MCF 10A (cell line): ENCODE results near the gene ABLIM3. TPM values are rescaled to one million over a fixed set of nuclear protein-coding genes. Genes with fewer than 3 reads are reported as not detected.

Experiments used
- BruUV-seq: library from RNA; stranded (reverse); fragments of 400-500 nt; replicated peaks from 2 replicates; lab custom pipeline; 2021; lab: Mats Ljungman, UMichigan
- CTCF ChIA-PET: fragments of 300-600 bp; sonication (Branson Sonifier 250); formaldehyde crosslinking; extraction: SDS; loops from one replicate; lab custom pipeline; 2021; ENCODE audit warnings: antibody characterized with exemption, inconsistent platforms; lab: Yijun Ruan, JAX
- POLR2A ChIA-PET: fragments of 300-600, 350-650 bp; sonication (Branson Sonifier 250); formaldehyde crosslinking; extraction: SDS; loops from one replicate; lab custom pipeline; 2020; ENCODE audit warnings: antibody characterized with exemption, inconsistent platforms; lab: Yijun Ruan, JAX
- DNase-seq: peaks from one replicate; pipeline ENCODE4 v3.0.0-alpha.2; 2018; ENCODE audit not compliant: unreplicated experiment
- H3K27ac Mint-ChIP-seq: one replicate; pipeline ENCODE4 v1.8.0; 2022; ENCODE audit warnings: mild to moderate bottlenecking, low read depth, mixed read lengths; ENCODE audit not compliant: unreplicated experiment
- H3K27me3 Mint-ChIP-seq: one replicate; pipeline ENCODE4 v1.8.0; 2022; ENCODE audit warnings: mixed read lengths; ENCODE audit not compliant: insufficient read depth, unreplicated experiment
- H3K36me3 Mint-ChIP-seq: one replicate; pipeline ENCODE4 v1.8.0; 2022; ENCODE audit warnings: mild to moderate bottlenecking, moderate library complexity, mixed read lengths; ENCODE audit not compliant: insufficient read depth, unreplicated experiment
- H3K4me1 Mint-ChIP-seq: one replicate; pipeline ENCODE4 v1.8.0; 2022; ENCODE audit warnings: mixed read lengths; ENCODE audit not compliant: insufficient read depth, unreplicated experiment
- H3K4me3 Mint-ChIP-seq: one replicate; pipeline ENCODE4 v1.8.0; 2022; ENCODE audit warnings: mild to moderate bottlenecking, moderate library complexity, mixed read lengths; ENCODE audit not compliant: unreplicated experiment
- H3K9me3 Mint-ChIP-seq: one replicate; pipeline ENCODE4 v1.8.0; 2022; ENCODE audit warnings: mixed read lengths; ENCODE audit not compliant: unreplicated experiment
- intact Hi-C: fragments of 100-400 bp; cut with micrococcal nuclease; formaldehyde crosslinking; loops from 2 replicates; pipeline ENCODE4 v1.14.1; 2022
- total RNA-seq: library from RNA; stranded (reverse); gene quantifications from 2 replicates; pipeline ENCODE4 v1.2.3, GENCODE V29; 2022
- TF ChIP-seq, protein P1 (sequence below): fragments of 200-600 bp; IDR thresholded peaks from one replicate; pipeline ENCODE4 v1.8.0; 2022; ENCODE audit warnings: antibody characterized with exemption, mild to moderate bottlenecking; ENCODE audit not compliant: unreplicated experiment

The ABLIM3 gene
- total RNA-seq, 1 experiment from 2014 or later = 168 TPM

DNA sequence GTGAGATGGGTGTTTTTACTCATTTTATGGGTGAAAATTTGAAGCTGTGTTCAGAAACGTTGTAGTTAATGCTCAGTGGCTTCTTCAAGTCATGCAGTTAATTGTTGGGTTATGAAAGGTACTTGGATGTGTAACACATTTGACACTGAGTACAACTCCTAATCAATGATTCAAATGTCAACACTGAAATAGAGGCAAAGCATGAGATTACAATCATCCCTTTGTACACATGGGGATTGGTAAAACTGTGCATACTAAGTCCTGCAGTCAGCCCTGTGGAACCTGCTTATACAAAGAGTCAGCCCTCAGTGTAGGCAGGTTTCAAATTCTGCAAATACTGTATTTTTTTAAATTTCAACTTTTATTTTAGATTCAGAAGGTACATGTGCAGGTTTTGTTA is 3.3 kb downstream of the ABLIM3 start:
- no peaks in the 10 kb centered on the region for H3K9me3 Mint-ChIP-seq
- H3K27me3 Mint-ChIP-seq = no peaks in the 10 kb centered on the region
- H3K27ac Mint-ChIP-seq = peak overlapping the region; percentile 78
- TF ChIP-seq, protein P1, sequence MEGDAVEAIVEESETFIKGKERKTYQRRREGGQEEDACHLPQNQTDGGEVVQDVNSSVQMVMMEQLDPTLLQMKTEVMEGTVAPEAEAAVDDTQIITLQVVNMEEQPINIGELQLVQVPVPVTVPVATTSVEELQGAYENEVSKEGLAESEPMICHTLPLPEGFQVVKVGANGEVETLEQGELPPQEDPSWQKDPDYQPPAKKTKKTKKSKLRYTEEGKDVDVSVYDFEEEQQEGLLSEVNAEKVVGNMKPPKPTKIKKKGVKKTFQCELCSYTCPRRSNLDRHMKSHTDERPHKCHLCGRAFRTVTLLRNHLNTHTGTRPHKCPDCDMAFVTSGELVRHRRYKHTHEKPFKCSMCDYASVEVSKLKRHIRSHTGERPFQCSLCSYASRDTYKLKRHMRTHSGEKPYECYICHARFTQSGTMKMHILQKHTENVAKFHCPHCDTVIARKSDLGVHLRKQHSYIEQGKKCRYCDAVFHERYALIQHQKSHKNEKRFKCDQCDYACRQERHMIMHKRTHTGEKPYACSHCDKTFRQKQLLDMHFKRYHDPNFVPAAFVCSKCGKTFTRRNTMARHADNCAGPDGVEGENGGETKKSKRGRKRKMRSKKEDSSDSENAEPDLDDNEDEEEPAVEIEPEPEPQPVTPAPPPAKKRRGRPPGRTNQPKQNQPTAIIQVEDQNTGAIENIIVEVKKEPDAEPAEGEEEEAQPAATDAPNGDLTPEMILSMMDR = no peak
- no TSS peak for BruUV-seq
- CTCF ChIA-PET = interaction anchor here (0.5 to 18.5 kb wide), 12 partner anchors 9 to 420 kb away, joined by 3 to 426 read pairs (median 22); no protein-coding TSS in a partner anchor
- POLR2A ChIA-PET = interaction anchor here (0.6 to 7.4 kb wide), 8 partner anchors 9 to 406 kb away, joined by 3 to 114 read pairs (median 4); partner anchors contain the start of gene CSNK1A1
- intact Hi-C loops = no loop called here
- H3K4me3 Mint-ChIP-seq = peak overlapping the region; percentile 82
- no peaks in the 10 kb centered on the region for H3K36me3 Mint-ChIP-seq
- peaks cover 38% of the 10 kb centered on the region for H3K4me1 Mint-ChIP-seq
- no peak for DNase-seq

DNA sequence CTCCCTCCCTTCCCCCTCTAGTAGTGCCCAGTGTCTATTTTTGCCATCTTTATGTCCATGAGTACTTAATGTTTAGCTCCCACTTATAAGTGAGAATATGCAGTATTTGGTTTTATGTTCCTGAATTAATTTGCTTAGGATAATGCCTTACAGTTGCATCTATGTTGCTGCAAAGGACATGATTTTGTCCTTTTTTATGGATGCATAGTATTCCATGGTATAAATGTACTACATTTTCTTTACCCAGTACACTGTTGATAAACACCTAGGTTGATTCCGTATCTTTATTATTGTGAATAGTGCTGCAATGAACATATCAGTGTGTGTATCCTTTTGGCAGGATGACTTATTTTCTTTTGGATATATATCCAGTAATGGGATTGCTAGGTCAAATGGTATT is 3.8 kb downstream of the ABLIM3 start:
- Mint-ChIP-seq H3K27ac (no peak overlapping the region), H3K36me3 (no peaks in the 10 kb centered on the region), H3K9me3 (no peaks in the 10 kb centered on the region), H3K27me3 (no peaks in the 10 kb centered on the region), H3K4me3 (peak overlapping the region; percentile 82), H3K4me1 (peaks cover 35% of the 10 kb centered on the region)
- intact Hi-C loops = no loop called here
- DNase-seq = no peak
- ChIA-PET POLR2A (interaction anchor here (0.6 to 7.4 kb wide), 5 partner anchors 9 to 406 kb away, joined by 3 to 114 read pairs (median 4); partner anchors contain the start of gene CSNK1A1), CTCF (interaction anchor here (0.9 to 18.5 kb wide), 8 partner anchors 8 to 172 kb away, joined by 3 to 426 read pairs (median 54); no protein-coding TSS in a partner anchor)
- TF ChIP-seq, protein P1 = no peak
- no TSS peak for BruUV-seq

DNA sequence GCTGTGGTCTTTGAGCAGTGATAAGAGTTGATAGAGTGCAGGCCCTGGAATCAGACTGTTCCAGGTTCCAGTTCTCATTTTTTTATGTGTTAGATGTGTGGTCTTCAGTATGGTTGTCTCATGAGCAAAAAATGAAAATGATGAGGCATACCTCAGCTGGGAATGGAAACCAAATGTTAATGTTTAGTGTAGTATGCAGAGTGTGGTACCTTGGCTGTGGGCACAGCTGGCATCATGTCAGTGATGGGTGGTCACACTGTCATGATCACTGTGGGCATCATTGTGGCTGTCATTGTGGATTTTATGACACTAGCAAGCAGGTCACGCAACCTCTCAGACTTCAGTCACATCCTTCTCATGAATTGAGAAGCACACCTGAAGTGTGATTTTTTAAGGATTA is 6.4 kb downstream of the ABLIM3 start:
- TF ChIP-seq, protein P1 = no peak
- ChIA-PET POLR2A (interaction anchor here (1.5 kb wide), 1 partner anchor 21 kb away, joined by 3 read pairs; no protein-coding TSS in a partner anchor), CTCF (interaction anchor here (0.6 to 9.2 kb wide), 4 partner anchors 12 to 86 kb away, joined by 3 to 63 read pairs (median 3); no protein-coding TSS in a partner anchor)
- DNase-seq = no peak
- H3K9me3 Mint-ChIP-seq = no peaks in the 10 kb centered on the region
- H3K27me3 Mint-ChIP-seq = no peaks in the 10 kb centered on the region
- BruUV-seq = no TSS peak
- no peak overlapping the region for H3K27ac Mint-ChIP-seq
- peaks cover 37% of the 10 kb centered on the region for H3K4me1 Mint-ChIP-seq
- intact Hi-C loops = no loop called here
- no peaks in the 10 kb centered on the region for H3K36me3 Mint-ChIP-seq
- no peak overlapping the region for H3K4me3 Mint-ChIP-seq

DNA sequence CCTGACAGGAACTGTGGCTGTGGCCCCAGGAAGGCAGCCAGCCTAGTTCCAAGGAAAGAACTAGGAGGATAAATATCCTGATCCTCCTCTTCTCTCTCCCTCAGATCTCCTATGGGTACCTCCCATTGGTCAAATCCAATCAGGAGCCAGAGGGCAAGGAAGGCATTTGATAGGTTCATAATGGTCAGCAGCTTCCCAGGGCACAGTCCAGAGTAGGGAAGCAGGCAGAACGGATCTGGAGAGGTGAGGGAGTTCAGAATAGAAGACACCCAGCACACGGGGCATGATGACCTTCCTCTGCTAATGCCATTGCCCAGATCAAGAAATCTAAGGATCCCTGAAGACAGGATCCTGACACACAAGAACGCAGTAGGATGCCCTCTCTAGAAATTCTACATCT is 8.6 kb downstream of the ABLIM3 start:
- no peaks in the 10 kb centered on the region for H3K36me3 Mint-ChIP-seq
- DNase-seq = peak; percentile 58
- intact Hi-C loops = no loop called here
- TF ChIP-seq, protein P1 = no peak
- H3K4me1 Mint-ChIP-seq = peaks cover 45% of the 10 kb centered on the region
- H3K27me3 Mint-ChIP-seq = no peaks in the 10 kb centered on the region
- H3K27ac Mint-ChIP-seq = no peak overlapping the region
- peak overlapping the region; percentile 10 for H3K4me3 Mint-ChIP-seq
- no peaks in the 10 kb centered on the region for H3K9me3 Mint-ChIP-seq
- ChIA-PET POLR2A (interaction anchor here (1.6 to 7.2 kb wide), 2 partner anchors 9 to 17 kb away, joined by 5 to 71 read pairs; partner anchors contain the start of gene ABLIM3), CTCF (interaction anchor here (1.0 to 6.5 kb wide), 7 partner anchors 9 to 79 kb away, joined by 3 to 49 read pairs (median 5); partner anchors contain the start of gene ABLIM3)
- BruUV-seq = no TSS peak
